ENCODE results near the gene ATG5.

GRCh38 chr6:106255306-106255705 lies 70.3 kb downstream of the ATG5 start:
- TF ChIP-seq CTCF (IDR thresholded peaks at IDR 0.05), result no peak
- no peak for TF ChIP-seq ZFX (IDR thresholded peaks at IDR 0.05; ENCODE audit: borderline replicate concordance)
